GM23338 (cell line): Measurements from ENCODE around the gene VPS26C. TPM values are rescaled to one million over a fixed set of nuclear protein-coding genes. Genes with fewer than 3 reads are reported as not detected.

Experiments
- ATAC-seq: fragments of 200-7000 bp; cut with Tn5 transposase; 3 replicates; pipeline ENCODE4 v1.9.1; 2020
- DNase-seq: peaks from one replicate; pipeline ENCODE4 v3.0.0-alpha.2; 2015; ENCODE audit warnings: low spot score
- H2AFZ ChIP-seq: fragments of 200-600 bp; sonication (generic); 2 replicates; pipeline ENCODE4 v1.8.0; 2016; ENCODE audit warnings: antibody characterized with exemption, mild to moderate bottlenecking, moderate library complexity
- H3F3A ChIP-seq: fragments of 200-600 bp; sonication (generic); replicated peaks from 2 replicates; pipeline ENCODE4 v1.8.0; 2017; ENCODE audit warnings: antibody characterized with exemption, mixed run types, low read depth
- H3K27ac ChIP-seq: fragments of 200-600 bp; sonication (generic); 2 replicates; pipeline ENCODE4 v1.6.1; 2016; ENCODE audit warnings: low read depth
- H3K27me3 ChIP-seq: fragments of 200-600 bp; sonication (generic); 2 replicates; pipeline ENCODE4 v1.8.0; 2016; ENCODE audit warnings: mild to moderate bottlenecking, mixed run types, moderate library complexity; ENCODE audit not compliant: insufficient read depth
- H3K36me3 ChIP-seq: fragments of 200-600 bp; sonication (generic); 2 replicates; pipeline ENCODE4 v1.8.0; 2016; ENCODE audit warnings: mild to moderate bottlenecking; ENCODE audit not compliant: insufficient read depth
- H3K4me1 ChIP-seq: fragments of 200-600 bp; sonication (generic); 2 replicates; pipeline ENCODE4 v1.8.0; 2016; ENCODE audit warnings: mild to moderate bottlenecking, moderate library complexity; ENCODE audit not compliant: insufficient read depth
- H3K4me2 ChIP-seq: fragments of 200-600 bp; sonication (generic); 2 replicates; pipeline ENCODE4 v1.7.1; 2017; ENCODE audit warnings: mixed run types
- H3K4me3 ChIP-seq: fragments of 200-600 bp; sonication (generic); 2 replicates; pipeline ENCODE4 v1.6.1; 2016; ENCODE audit warnings: mixed run types
- H3K79me2 ChIP-seq: fragments of 200-600 bp; sonication (generic); replicated peaks from 2 replicates; pipeline ENCODE4 v1.8.0; 2017; ENCODE audit warnings: mild to moderate bottlenecking; ENCODE audit not compliant: insufficient read depth
- H3K9me2 ChIP-seq: fragments of 200-600 bp; sonication (generic); 2 replicates; pipeline ENCODE4 v1.8.0; 2017; ENCODE audit not compliant: insufficient read depth
- H4K20me1 ChIP-seq: fragments of 200-600 bp; sonication (generic); replicated peaks from 2 replicates; pipeline ENCODE4 v1.8.0; 2017; ENCODE audit warnings: mild to moderate bottlenecking; ENCODE audit not compliant: insufficient read depth
- H3K27ac Mint-ChIP-seq: 2 replicates; pipeline ENCODE4 v1.8.0; 2020; ENCODE audit warnings: inconsistent platforms, mild to moderate bottlenecking, moderate library complexity, mixed read lengths
- H3K27me3 Mint-ChIP-seq: 3 replicates; pipeline ENCODE4 v1.8.0; 2022; ENCODE audit warnings: low read depth, mild to moderate bottlenecking, moderate library complexity, mixed read lengths, inconsistent platforms; ENCODE audit not compliant: insufficient read depth, poor library complexity
- H3K36me3 Mint-ChIP-seq: 3 replicates; pipeline ENCODE4 v1.8.0; 2021; ENCODE audit warnings: low read depth, mild to moderate bottlenecking, inconsistent platforms, moderate library complexity, mixed read lengths
- H3K4me1 Mint-ChIP-seq: 3 replicates; pipeline ENCODE4 v1.8.0; 2020; ENCODE audit warnings: mild to moderate bottlenecking, inconsistent platforms, mixed read lengths
- H3K4me3 Mint-ChIP-seq: 3 replicates; pipeline ENCODE4 v1.8.0; 2021; ENCODE audit warnings: moderate library complexity, mild to moderate bottlenecking, inconsistent platforms, mixed read lengths
- H3K9me3 Mint-ChIP-seq: 3 replicates; pipeline ENCODE4 v1.8.0; 2020; ENCODE audit warnings: moderate library complexity, mild to moderate bottlenecking, inconsistent platforms, mixed read lengths
- CREB1 ChIP-seq: fragments of 250-450 bp; sonication (Bioruptor Pico); IDR thresholded peaks from 2 replicates; pipeline ENCODE4 v1.5.0; 2020; ENCODE audit warnings: low read depth, mild to moderate bottlenecking, moderate library complexity
- ETS1 ChIP-seq: IDR thresholded peaks from 2 replicates; pipeline ENCODE4 v1.6.1; 2016; ENCODE audit warnings: antibody characterized with exemption
- EZH2 ChIP-seq: fragments of 200-600 bp; sonication (generic); IDR thresholded peaks from one replicate; pipeline ENCODE4 v1.8.0; 2017; ENCODE audit warnings: antibody characterized with exemption, mild to moderate bottlenecking, low read depth; ENCODE audit not compliant: unreplicated experiment
- EZH2phosphoT487 ChIP-seq: fragments of 200-600 bp; sonication (generic); IDR thresholded peaks from one replicate; pipeline ENCODE4 v1.8.1; 2018; ENCODE audit warnings: antibody characterized with exemption; ENCODE audit not compliant: unreplicated experiment
- JUNB ChIP-seq: IDR thresholded peaks from one replicate; pipeline ENCODE4 v1.6.1; 2016; ENCODE audit warnings: antibody characterized with exemption; ENCODE audit not compliant: unreplicated experiment
- NANOG ChIP-seq: IDR thresholded peaks from 2 replicates; pipeline ENCODE4 v1.6.1; 2016; ENCODE audit warnings: antibody characterized with exemption, borderline replicate concordance
- POLR2AphosphoS5 ChIP-seq: IDR thresholded peaks from 2 replicates; pipeline ENCODE4 v1.6.1; 2016; ENCODE audit warnings: antibody characterized with exemption, low read depth
- STAT1 ChIP-seq: IDR thresholded peaks from one replicate; pipeline ENCODE4 v1.6.1; 2016; ENCODE audit warnings: antibody characterized with exemption; ENCODE audit not compliant: unreplicated experiment
- ZNF114 ChIP-seq: fragments of 250-450 bp; sonication (Bioruptor Pico); IDR thresholded peaks from 2 replicates; pipeline ENCODE4 v1.5.0; 2020; ENCODE audit warnings: mild to moderate bottlenecking, moderate library complexity
- ZNF331 ChIP-seq: fragments of 250-450 bp; sonication (Bioruptor Pico); IDR thresholded peaks from 2 replicates; pipeline ENCODE4 v1.5.0; 2020; ENCODE audit warnings: low read depth, mild to moderate bottlenecking, moderate library complexity
- ZNF462 ChIP-seq: fragments of 250-450 bp; sonication (Bioruptor Pico); IDR thresholded peaks from 2 replicates; pipeline ENCODE4 v1.5.0; 2020; ENCODE audit warnings: mild to moderate bottlenecking, moderate library complexity
- polyA plus RNA-seq: library from polyadenylated mRNA; unstranded; fragments of >200 nt; fragmentation: Nextera tagmentation; extraction: Ambion mirVana; gene quantifications from 2 replicates; pipeline ENCODE4 v1.2.1, GENCODE V29; 2016
- total RNA-seq: library from RNA; depleted of rRNA; stranded (reverse); fragments of >200 nt; shearing (Covaris generic); gene quantifications from 2 replicates; pipeline ENCODE4 v1.2.3, GENCODE V29; 2014
- TF ChIP-seq, protein P1 (sequence below), 2 experiments: fragments of 200-600 bp in 1 of 2; sonication (generic) in 1 of 2; conservative IDR thresholded peaks; 2 replicates each; pipeline versions ENCODE4 v1.5.1 to v1.6.1; 2016 to 2017; ENCODE audit warnings: antibody characterized with exemption in 2 of 2, low read depth in 2 of 2, mild to moderate bottlenecking in 2 of 2, moderate library complexity in 1 of 2
- TF ChIP-seq, protein P2 (sequence below): IDR thresholded peaks from one replicate; pipeline ENCODE4 v1.6.1; 2018; ENCODE audit warnings: antibody characterized with exemption; ENCODE audit not compliant: unreplicated experiment

Gene VPS26C
- total and polyA plus RNA-seq, 2 experiments from 2014 or later = 45.1 to 91.2 TPM

DNA sequence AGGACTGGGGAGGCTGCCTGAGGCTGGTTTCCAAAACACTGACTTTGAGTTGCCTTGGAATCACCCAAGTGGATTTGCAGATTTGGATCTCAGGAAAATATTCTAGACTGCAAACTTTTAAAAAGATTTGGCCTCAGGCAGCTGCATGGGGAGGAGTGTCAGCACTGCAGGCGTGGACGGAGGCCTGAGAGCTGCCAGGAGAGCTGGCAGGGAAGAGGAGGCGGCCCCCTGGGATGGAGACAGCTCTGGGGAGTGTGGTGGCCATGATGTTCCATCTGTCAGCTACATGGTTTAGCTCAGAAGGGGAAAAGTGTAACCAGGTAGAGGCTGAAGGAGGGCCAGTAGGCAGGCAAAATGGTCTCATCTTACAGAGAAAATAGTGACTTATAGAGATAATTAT is 72.1 kb downstream of the VPS26C start:
- Histone ChIP-seq H3K27ac (no peak overlapping the region), H3K4me2 (no peak overlapping the region), H3K27me3 (no peaks in the 10 kb centered on the region), H3K79me2 (no peaks in the 10 kb centered on the region), H4K20me1 (no peaks in the 10 kb centered on the region), H3F3A (no peaks in the 10 kb centered on the region), H3K9me2 (no peaks in the 10 kb centered on the region), H3K36me3 (no peaks in the 10 kb centered on the region), H3K4me3 (no peak overlapping the region), H2AFZ (no peak overlapping the region), H3K4me1 (no peaks in the 10 kb centered on the region; the same call in 1 of the 2 replicates)
- Mint-ChIP-seq H3K36me3 (no peaks in the 10 kb centered on the region), H3K27ac (no peak overlapping the region), H3K27me3 (peaks cover 5% of the 10 kb centered on the region), H3K9me3 (no peaks in the 10 kb centered on the region), H3K4me1 (peaks cover 12% of the 10 kb centered on the region), H3K4me3 (no peak overlapping the region)
- TF ChIP-seq ZNF462 = no peak
- TF ChIP-seq EZH2 = no peak
- no peak for TF ChIP-seq POLR2AphosphoS5
- no peak for TF ChIP-seq EZH2phosphoT487
- no peak for TF ChIP-seq ETS1
- TF ChIP-seq ZNF114 (CRISPR knock-in tag) = no peak
- no peak for TF ChIP-seq JUNB
- TF ChIP-seq, protein P1, sequence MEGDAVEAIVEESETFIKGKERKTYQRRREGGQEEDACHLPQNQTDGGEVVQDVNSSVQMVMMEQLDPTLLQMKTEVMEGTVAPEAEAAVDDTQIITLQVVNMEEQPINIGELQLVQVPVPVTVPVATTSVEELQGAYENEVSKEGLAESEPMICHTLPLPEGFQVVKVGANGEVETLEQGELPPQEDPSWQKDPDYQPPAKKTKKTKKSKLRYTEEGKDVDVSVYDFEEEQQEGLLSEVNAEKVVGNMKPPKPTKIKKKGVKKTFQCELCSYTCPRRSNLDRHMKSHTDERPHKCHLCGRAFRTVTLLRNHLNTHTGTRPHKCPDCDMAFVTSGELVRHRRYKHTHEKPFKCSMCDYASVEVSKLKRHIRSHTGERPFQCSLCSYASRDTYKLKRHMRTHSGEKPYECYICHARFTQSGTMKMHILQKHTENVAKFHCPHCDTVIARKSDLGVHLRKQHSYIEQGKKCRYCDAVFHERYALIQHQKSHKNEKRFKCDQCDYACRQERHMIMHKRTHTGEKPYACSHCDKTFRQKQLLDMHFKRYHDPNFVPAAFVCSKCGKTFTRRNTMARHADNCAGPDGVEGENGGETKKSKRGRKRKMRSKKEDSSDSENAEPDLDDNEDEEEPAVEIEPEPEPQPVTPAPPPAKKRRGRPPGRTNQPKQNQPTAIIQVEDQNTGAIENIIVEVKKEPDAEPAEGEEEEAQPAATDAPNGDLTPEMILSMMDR (conservative IDR thresholded peaks at IDR 0.05; ENCODE audit: low read depth in 2 of 2) = no peak
- TF ChIP-seq, protein P2, sequence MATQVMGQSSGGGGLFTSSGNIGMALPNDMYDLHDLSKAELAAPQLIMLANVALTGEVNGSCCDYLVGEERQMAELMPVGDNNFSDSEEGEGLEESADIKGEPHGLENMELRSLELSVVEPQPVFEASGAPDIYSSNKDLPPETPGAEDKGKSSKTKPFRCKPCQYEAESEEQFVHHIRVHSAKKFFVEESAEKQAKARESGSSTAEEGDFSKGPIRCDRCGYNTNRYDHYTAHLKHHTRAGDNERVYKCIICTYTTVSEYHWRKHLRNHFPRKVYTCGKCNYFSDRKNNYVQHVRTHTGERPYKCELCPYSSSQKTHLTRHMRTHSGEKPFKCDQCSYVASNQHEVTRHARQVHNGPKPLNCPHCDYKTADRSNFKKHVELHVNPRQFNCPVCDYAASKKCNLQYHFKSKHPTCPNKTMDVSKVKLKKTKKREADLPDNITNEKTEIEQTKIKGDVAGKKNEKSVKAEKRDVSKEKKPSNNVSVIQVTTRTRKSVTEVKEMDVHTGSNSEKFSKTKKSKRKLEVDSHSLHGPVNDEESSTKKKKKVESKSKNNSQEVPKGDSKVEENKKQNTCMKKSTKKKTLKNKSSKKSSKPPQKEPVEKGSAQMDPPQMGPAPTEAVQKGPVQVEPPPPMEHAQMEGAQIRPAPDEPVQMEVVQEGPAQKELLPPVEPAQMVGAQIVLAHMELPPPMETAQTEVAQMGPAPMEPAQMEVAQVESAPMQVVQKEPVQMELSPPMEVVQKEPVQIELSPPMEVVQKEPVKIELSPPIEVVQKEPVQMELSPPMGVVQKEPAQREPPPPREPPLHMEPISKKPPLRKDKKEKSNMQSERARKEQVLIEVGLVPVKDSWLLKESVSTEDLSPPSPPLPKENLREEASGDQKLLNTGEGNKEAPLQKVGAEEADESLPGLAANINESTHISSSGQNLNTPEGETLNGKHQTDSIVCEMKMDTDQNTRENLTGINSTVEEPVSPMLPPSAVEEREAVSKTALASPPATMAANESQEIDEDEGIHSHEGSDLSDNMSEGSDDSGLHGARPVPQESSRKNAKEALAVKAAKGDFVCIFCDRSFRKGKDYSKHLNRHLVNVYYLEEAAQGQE = no peak
- TF ChIP-seq ZNF331 (CRISPR knock-in tag) = no peak
- no peak for TF ChIP-seq STAT1
- TF ChIP-seq NANOG = no peak
- TF ChIP-seq CREB1 = no peak
- DNase-seq = no peak
- ATAC-seq = no peak
